Testis (tissue), 2 donors: ENCODE results near the gene GRK5.

ENCODE experiments used
- POLR2A ChIP-seq: fragments of 450-650 bp; IDR thresholded peaks from one replicate; pipeline ENCODE4 v1.6.1; 2017; ENCODE audit warnings: antibody characterized with exemption, mild to moderate bottlenecking, moderate library complexity
- TF ChIP-seq, protein P1 (sequence below), 3 experiments: fragments of 450-650 bp in 2 of 3; fragments of 200-600 bp in 1 of 3; sonication (generic) in 1 of 3; IDR thresholded peaks; one replicate each; pipeline ENCODE4 v1.5.1; 2016 to 2019; ENCODE audit warnings: antibody characterized with exemption in 3 of 3, mild to moderate bottlenecking in 2 of 3, moderate library complexity in 1 of 3

DNA sequence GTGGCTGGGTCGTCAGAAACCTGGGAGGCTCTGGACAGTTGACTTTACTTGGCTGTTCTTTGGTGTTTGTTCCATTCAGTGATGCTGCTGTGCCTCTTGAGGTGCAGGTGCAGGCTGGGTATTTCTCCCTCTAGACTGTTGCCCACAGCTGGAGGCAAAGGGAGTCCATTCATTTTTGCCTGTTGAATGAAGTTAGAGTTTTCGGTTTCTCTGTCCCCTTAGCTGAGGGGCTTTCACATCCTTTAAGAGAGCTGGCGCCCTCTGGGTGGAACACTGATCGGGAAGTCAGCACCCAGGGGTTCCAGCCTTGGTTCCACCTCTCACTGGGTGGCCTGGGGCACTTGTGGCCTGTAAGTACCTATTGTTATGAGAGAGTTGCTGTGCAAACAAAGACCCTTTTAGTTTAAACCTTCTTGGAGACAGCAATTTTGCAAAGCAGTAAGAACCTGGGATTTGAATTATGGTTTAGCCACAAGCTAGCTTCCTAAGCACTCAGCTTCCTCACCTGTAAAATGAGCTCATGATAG lies 67.2 kb downstream of the GRK5 start:
- TF ChIP-seq POLR2A = no peak
- TF ChIP-seq, protein P1, sequence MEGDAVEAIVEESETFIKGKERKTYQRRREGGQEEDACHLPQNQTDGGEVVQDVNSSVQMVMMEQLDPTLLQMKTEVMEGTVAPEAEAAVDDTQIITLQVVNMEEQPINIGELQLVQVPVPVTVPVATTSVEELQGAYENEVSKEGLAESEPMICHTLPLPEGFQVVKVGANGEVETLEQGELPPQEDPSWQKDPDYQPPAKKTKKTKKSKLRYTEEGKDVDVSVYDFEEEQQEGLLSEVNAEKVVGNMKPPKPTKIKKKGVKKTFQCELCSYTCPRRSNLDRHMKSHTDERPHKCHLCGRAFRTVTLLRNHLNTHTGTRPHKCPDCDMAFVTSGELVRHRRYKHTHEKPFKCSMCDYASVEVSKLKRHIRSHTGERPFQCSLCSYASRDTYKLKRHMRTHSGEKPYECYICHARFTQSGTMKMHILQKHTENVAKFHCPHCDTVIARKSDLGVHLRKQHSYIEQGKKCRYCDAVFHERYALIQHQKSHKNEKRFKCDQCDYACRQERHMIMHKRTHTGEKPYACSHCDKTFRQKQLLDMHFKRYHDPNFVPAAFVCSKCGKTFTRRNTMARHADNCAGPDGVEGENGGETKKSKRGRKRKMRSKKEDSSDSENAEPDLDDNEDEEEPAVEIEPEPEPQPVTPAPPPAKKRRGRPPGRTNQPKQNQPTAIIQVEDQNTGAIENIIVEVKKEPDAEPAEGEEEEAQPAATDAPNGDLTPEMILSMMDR (IDR thresholded peaks at IDR 0.05) = no peak
